ENCODE results near the gene NUDT17. TPM values are rescaled to one million over a fixed set of nuclear protein-coding genes. Genes with fewer than 3 reads are reported as not detected.

NUDT17 gene
- total and polyA plus RNA-seq, 2 of the 4 experiments (the other 2 are of a cell fraction) = 2.3 to 2.8 TPM

DNA sequence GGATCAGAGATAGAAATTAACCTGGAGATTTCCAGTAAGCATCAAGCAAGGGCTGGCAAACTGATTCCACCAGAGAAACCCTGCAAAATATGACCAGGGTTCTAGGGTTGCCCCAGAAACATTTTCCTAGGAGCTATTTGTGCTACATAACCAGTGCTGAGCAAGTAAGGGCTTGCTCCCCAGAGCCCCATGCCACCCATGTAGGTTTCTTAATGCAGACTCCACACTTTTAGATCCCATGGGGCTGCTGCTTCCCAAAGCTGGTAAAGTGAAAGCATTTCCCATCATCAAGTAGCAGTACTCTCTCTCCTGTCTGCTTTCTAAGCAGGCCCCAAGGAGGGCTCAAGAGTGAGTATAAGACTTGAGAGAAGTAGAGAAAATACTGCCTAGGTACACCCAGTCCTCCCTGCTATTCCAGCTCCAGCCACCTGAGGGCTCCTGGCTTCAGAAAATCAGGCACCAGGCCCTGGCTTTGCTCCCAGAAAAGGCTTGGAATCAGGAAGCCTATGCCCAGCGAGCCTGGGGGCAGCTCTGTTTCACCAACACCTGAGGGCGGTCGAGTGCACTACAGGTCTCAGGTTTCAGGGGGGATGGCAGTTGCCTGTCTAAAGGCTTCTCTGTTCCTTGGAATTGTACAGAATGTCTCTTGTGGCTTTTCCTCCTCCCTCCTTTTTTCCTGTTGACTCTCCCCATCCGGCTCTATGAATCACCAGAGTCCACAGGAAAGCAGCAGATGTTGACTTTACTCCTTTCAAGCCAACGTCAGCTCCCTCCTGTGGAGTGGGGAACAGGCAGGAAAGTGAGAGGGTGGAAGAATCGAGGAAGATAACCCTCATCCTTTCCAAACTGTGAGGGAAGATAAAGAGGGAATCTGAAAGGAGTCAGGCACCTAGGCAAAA is 46.4 kb downstream of the NUDT17 start:
- Histone ChIP-seq H2AFZ (replicated peaks; ENCODE audit: low read length, poor library complexity) (peak overlapping the region; percentile 87), H3K18ac (ENCODE audit: low read depth, low read length) (peak overlapping the region; percentile 57), H3K9me1 (ENCODE audit: insufficient read depth, low read length) (peaks cover 15% of the 10 kb centered on the region), H2AK9ac (replicated peaks; ENCODE audit: low read depth, low read length, poor library complexity) (peak overlapping the region; percentile 57), H3K36me3 (ENCODE audit: control insufficient read depth, insufficient read depth, low read length) (no peaks in the 10 kb centered on the region), H3K14ac (replicated peaks; ENCODE audit: low read depth, low read length) (peak overlapping the region; percentile 93), H4K20me1 (ENCODE audit: insufficient read depth, low read length) (no peaks in the 10 kb centered on the region), H4K91ac (ENCODE audit: insufficient read depth, low read depth, low read length) (peak overlapping the region; percentile 92), H3K9ac (ENCODE audit: low read depth, low read length) (peak overlapping the region; percentile 56), H4K5ac (ENCODE audit: low read depth, low read length) (peak overlapping the region; percentile 83), H3K4ac (ENCODE audit: low read depth, low read length) (peak overlapping the region; percentile 96), H2BK20ac (ENCODE audit: low read depth, low read length) (peak overlapping the region; percentile 93), H3K4me3 (ENCODE audit: insufficient read depth, low read depth, low read length) (peak overlapping the region; percentile 3; the same call in 1 of the 2 replicates), H2AK5ac (ENCODE audit: low read depth, low read length) (peak overlapping the region; percentile 98), H3K27me3 (ENCODE audit: control insufficient read depth, insufficient read depth, low read length) (no peaks in the 10 kb centered on the region), H3K27ac (ENCODE audit: insufficient read depth, low read length) (peak overlapping the region; percentile 71), H2BK15ac (ENCODE audit: low read depth, low read length) (peak overlapping the region; percentile 81), H2BK5ac (ENCODE audit: low read depth, low read length, poor library complexity, severe bottlenecking) (peak overlapping the region; percentile 88), H3K4me1 (ENCODE audit: control insufficient read depth, insufficient read depth, low read length) (peaks cover 12% of the 10 kb centered on the region), H3K56ac (ENCODE audit: extremely low read depth, insufficient read depth, low read length) (peak overlapping the region; percentile 91), H3K79me1 (ENCODE audit: low read depth in 1 of 2, low read length in 2 of 2) (peaks cover 0 to 4% of the 10 kb centered on the region in 2 experiments; a peak in 1 of 4 replicates), H4K8ac (ENCODE audit: low read depth in 2 of 2, low read length in 2 of 2) (peak overlapping the region; percentile 85 to 96), H3K23ac (ENCODE audit: low read depth, low read length) (peak overlapping the region; percentile 92), H3K9me3 (ENCODE audit: control insufficient read depth, insufficient read depth, low read length) (no peaks in the 10 kb centered on the region), H3K4me2 (ENCODE audit: low read depth, low read length) (peak overlapping the region; percentile 53), H2BK120ac (ENCODE audit: low read depth, low read length) (peak overlapping the region; percentile 96)
- ChIA-PET CTCF (interaction anchor here (0.6 to 2.5 kb wide), 34 partner anchors 8 to 178 kb away, joined by 3 to 24 read pairs (median 4); partner anchors contain the start of genes ANKRD34A, ITGA10, LIX1L and NUDT17), POLR2A (ENCODE audit: unreplicated experiment) (interaction anchor here (1.0 kb wide), 1 partner anchor 33 kb away, joined by 5 read pairs; the partner anchor contains the start of gene PIAS3)
- no TSS peak for BruUV-seq (replicated peaks)
- intact Hi-C loops (cut with micrococcal nuclease) = loop anchor here (1.0 to 10.0 kb wide), 5 partner anchors 18 to 121 kb away; partner anchors contain the start of genes ITGA10, LIX1L, PEX11B and PIAS3
- ATAC-seq (ENCODE audit: low read depth) (peak; percentile 93), DNase-seq (peak; percentile 99)
- dilution Hi-C loops (cut with HindIII; ENCODE audit: low sequenced_read_pairs, unreplicated experiment) = no loop called here
- in situ Hi-C loops (cut with MboI; ENCODE audit: low sequenced_read_pairs) = no loop called here
- 0% methylated on average over 1 of the region's 6 CpGs; no CpG with 5 or more reads in 1 of the 2 experiments for WGBS, 2 experiments (ENCODE audit: extremely low coverage in 2 of 2, insufficient read length in 1 of 2)
- TF ChIP-seq SMC3 (IDR thresholded peaks at IDR 0.05; ENCODE audit: low read depth, low read length) (peak; percentile 95), RAD21 (IDR thresholded peaks at IDR 0.05; ENCODE audit: low read length) (peak; percentile 93), RFX5 (IDR thresholded peaks at IDR 0.05; ENCODE audit: low read depth, low read length) (no peak), RCOR1 (IDR thresholded peaks at IDR 0.05; ENCODE audit: insufficient replicate concordance, low read length) (peak; percentile 71), NFE2L2 (IDR thresholded peaks at IDR 0.05; ENCODE audit: low read depth, low read length) (no peak), POLR2A (IDR thresholded peaks at IDR 0.05; ENCODE audit: low read depth, low read length) (peak; percentile 79; the same call in 1 of the 2 replicates), CEBPB (IDR thresholded peaks at IDR 0.05; ENCODE audit: low read depth, low read length) (no peak), FOS (IDR thresholded peaks at IDR 0.05; ENCODE audit: low read depth, low read length) (peak; percentile 67), MXI1 (IDR thresholded peaks at IDR 0.05; ENCODE audit: borderline replicate concordance, low read depth, low read length) (no peak), MAZ (IDR thresholded peaks at IDR 0.05; ENCODE audit: borderline replicate concordance, low read depth, low read length) (peak; percentile 82; the same call in 1 of the 2 replicates), CHD1 (IDR thresholded peaks at IDR 0.05; ENCODE audit: low read depth, low read length) (peak; percentile 82; the same call in 1 of the 2 replicates), BHLHE40 (IDR thresholded peaks at IDR 0.05; ENCODE audit: low read depth, low read length) (no peak)
- TF ChIP-seq, protein P1, sequence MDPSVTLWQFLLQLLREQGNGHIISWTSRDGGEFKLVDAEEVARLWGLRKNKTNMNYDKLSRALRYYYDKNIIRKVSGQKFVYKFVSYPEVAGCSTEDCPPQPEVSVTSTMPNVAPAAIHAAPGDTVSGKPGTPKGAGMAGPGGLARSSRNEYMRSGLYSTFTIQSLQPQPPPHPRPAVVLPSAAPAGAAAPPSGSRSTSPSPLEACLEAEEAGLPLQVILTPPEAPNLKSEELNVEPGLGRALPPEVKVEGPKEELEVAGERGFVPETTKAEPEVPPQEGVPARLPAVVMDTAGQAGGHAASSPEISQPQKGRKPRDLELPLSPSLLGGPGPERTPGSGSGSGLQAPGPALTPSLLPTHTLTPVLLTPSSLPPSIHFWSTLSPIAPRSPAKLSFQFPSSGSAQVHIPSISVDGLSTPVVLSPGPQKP (IDR thresholded peaks at IDR 0.05; ENCODE audit: borderline replicate concordance, low read depth, low read length) = no peak
- TF ChIP-seq, protein P2, sequence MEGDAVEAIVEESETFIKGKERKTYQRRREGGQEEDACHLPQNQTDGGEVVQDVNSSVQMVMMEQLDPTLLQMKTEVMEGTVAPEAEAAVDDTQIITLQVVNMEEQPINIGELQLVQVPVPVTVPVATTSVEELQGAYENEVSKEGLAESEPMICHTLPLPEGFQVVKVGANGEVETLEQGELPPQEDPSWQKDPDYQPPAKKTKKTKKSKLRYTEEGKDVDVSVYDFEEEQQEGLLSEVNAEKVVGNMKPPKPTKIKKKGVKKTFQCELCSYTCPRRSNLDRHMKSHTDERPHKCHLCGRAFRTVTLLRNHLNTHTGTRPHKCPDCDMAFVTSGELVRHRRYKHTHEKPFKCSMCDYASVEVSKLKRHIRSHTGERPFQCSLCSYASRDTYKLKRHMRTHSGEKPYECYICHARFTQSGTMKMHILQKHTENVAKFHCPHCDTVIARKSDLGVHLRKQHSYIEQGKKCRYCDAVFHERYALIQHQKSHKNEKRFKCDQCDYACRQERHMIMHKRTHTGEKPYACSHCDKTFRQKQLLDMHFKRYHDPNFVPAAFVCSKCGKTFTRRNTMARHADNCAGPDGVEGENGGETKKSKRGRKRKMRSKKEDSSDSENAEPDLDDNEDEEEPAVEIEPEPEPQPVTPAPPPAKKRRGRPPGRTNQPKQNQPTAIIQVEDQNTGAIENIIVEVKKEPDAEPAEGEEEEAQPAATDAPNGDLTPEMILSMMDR (conservative IDR thresholded peaks at IDR 0.05; ENCODE audit: low read depth, low read length) = peak; percentile 99
